HG03575 (cell line): ENCODE results near the gene AHI1.
"Not testable (repeated sequence)": the region's sequence is repeated elsewhere in the genome, so short reads cannot be mapped to it uniquely, and the experiment has no call there.

Source experiments
- ATAC-seq: cut with Tn5 transposase; IDR thresholded peaks from one replicate; pipeline ENCODE4 v1.9.1; 2021; ENCODE audit not compliant: unreplicated experiment, insufficient number of reproducible peaks, low FRiP score; ENCODE audit errors: extremely low read depth

Gene AHI1

GRCh38 chr6:135353113-135353512 is 144.4 kb downstream of the AHI1 start:
- ATAC-seq = no peak

GRCh38 chr6:135351635-135352034 is 145.9 kb downstream of the AHI1 start:
- no peak for ATAC-seq

- ATAC-seq = no peak
These were observed 149.7 kb downstream of the AHI1 start for GRCh38 chr6:135347887-135348286.

GRCh38 chr6:135346747-135347146 is 150.8 kb downstream of the AHI1 start:
- ATAC-seq = no peak

GRCh38 chr6:135344526-135344925 is 153.0 kb downstream of the AHI1 start:
- ATAC-seq = no peak

GRCh38 chr6:135339920-135340319 is 157.6 kb downstream of the AHI1 start:
- ATAC-seq = not testable (repeated sequence)

GRCh38 chr6:135334169-135334568 is 163.4 kb downstream of the AHI1 start:
- ATAC-seq = no peak

GRCh38 chr6:135331002-135331401 is 166.5 kb downstream of the AHI1 start:
- no peak for ATAC-seq

GRCh38 chr6:135329851-135330803 is 167.4 kb downstream of the AHI1 start:
- peak; percentile 64 for ATAC-seq

GRCh38 chr6:135328136-135328535 is 169.4 kb downstream of the AHI1 start:
- ATAC-seq = no peak

- no peak for ATAC-seq
These were observed 171.7 kb downstream of the AHI1 start for GRCh38 chr6:135325624-135326424.

GRCh38 chr6:135324531-135324930 is 173.0 kb downstream of the AHI1 start:
- ATAC-seq = no peak

GRCh38 chr6:135323979-135324378 is 173.6 kb downstream of the AHI1 start:
- ATAC-seq = no peak

- ATAC-seq = peak; percentile 87
These were observed 174.3 kb downstream of the AHI1 start for GRCh38 chr6:135323202-135323668.

GRCh38 chr6:135322427-135323201 is 174.9 kb downstream of the AHI1 start:
- ATAC-seq = no peak

- ATAC-seq = no peak
These were observed 176.6 kb downstream of the AHI1 start for GRCh38 chr6:135320721-135321621.

- ATAC-seq = no peak
These were observed 177.7 kb downstream of the AHI1 start for GRCh38 chr6:135319819-135320218.
